KOPT-K1 (cell line): ENCODE data around the gene VAC14.

Experiments used
- H3K27ac ChIP-seq: fragments of 200-600 bp; sonication (generic); 2 replicates; pipeline ENCODE4 v1.5.1; 2016; ENCODE audit warnings: antibody characterized with exemption, mild to moderate bottlenecking, low read depth, low read length; ENCODE audit not compliant: poor library complexity, severe bottlenecking
- H3K36me3 ChIP-seq: fragments of 200-600 bp; sonication (generic); 2 replicates; pipeline ENCODE4 v1.5.1; 2017; ENCODE audit warnings: antibody characterized with exemption, mild to moderate bottlenecking, low read length, moderate library complexity; ENCODE audit not compliant: insufficient read depth
- H3K9me3 ChIP-seq: fragments of 200-600 bp; sonication (generic); 2 replicates; pipeline ENCODE4 v1.5.1; 2017; ENCODE audit warnings: antibody characterized with exemption, low read length, mild to moderate bottlenecking; ENCODE audit not compliant: insufficient read depth, poor library complexity, severe bottlenecking

Gene VAC14

DNA sequence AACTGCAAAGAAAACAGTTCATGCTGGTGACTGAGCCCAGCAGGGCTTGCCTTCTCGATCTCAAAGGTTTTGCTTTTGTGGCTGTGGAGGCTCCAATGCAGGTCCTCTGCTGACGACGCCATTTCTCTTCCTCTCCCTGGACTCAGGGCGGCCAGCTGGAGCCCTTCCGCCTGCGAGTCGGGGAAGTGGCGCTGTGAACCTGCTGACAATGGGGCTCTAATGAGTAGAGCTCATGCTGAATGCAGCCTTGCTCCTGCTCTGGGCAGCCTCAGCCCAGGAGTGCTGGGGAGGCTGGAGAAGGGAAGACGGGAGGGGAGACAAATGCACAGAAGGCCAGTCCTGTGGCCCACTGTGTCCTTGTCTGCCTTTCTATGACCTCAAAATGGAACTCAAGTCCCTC, 43.8 kb downstream of the VAC14 start:
- Histone ChIP-seq H3K36me3 (peaks cover 74% of the 10 kb centered on the region), H3K27ac (no peak overlapping the region), H3K9me3 (no peaks in the 10 kb centered on the region)

DNA sequence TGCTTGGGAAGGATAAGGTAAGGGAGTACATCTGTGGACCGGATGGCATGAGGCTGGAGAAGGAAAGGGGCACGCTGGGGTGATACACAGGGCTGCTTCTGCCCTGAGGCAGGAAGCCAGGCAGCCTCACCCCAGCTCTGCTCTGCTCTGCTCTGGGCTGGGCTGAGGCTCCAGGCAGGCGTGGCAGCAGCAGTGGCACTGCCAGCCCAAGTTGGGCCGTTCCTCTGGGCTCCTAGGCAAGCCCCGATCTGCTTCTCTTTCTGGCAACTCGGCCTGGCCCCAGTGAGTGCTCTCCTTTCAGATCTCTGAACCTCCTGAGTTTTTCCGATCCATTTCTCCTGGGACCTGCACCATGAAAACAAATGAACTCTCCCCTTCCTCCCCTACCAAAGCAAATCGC, 44.9 kb downstream of the VAC14 start:
- no peak overlapping the region for H3K27ac ChIP-seq
- H3K36me3 ChIP-seq, result peaks cover 63% of the 10 kb centered on the region
- no peaks in the 10 kb centered on the region for H3K9me3 ChIP-seq

DNA sequence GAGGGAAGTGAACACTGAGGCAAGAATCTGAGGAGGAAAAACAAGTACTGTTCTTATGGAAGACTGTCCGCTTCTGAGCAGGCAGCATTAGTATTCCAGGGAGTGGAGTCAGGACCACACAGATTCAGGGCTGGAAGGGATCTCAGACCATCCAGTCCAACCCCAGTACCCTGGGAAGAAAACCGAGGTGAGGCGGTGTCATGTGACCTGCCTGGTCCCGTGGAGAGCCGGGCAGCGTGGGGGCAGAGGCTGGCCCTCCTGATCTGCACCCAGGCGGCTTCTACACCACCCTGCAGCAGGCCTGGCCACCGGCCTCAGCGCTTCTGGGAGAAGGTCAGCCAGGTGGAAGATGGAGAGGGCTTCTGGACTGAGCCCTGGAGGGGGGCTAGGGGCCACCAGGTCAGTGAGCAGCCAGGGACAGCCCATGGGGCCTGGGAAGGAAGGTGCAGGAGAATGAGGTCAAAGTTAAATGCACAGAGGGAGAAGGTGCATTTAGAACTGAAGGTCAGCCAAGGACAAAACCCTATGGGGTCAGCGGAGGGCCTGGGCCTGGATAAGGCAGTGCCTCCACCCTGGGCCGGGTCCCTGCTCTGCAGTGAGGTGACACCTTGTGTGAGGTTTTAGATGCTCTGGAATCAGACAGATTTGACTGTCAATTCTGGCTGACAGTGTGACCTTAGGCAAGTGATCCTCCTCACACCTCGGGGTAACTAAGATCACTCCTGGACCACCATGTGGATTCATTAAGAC, 45.9 kb downstream of the VAC14 start:
- Histone ChIP-seq H3K36me3 (peaks cover 54% of the 10 kb centered on the region), H3K27ac (no peak overlapping the region), H3K9me3 (no peaks in the 10 kb centered on the region)

DNA sequence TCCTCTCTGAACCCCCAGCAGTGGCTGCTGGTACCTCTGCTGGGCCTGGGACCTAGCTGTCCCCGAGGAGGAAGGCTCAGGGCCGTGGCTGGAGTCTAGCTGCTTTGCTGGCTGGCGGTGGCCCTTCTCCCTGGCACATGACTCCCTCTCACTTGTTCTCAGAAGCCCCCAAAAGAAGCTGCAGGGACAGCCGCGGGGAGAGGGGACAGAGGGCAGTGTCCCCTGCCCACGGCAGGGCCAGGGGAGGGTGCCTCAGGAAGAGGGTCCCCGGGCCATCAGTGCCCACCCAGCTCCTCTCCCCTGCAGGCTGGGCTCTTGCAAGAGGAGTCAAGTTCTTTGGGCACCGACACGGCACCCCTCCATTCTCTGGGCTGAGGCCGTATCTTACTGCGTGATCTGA, 46.6 kb downstream of the VAC14 start:
- Histone ChIP-seq H3K27ac (no peak overlapping the region), H3K36me3 (peaks cover 54% of the 10 kb centered on the region), H3K9me3 (no peaks in the 10 kb centered on the region)

DNA sequence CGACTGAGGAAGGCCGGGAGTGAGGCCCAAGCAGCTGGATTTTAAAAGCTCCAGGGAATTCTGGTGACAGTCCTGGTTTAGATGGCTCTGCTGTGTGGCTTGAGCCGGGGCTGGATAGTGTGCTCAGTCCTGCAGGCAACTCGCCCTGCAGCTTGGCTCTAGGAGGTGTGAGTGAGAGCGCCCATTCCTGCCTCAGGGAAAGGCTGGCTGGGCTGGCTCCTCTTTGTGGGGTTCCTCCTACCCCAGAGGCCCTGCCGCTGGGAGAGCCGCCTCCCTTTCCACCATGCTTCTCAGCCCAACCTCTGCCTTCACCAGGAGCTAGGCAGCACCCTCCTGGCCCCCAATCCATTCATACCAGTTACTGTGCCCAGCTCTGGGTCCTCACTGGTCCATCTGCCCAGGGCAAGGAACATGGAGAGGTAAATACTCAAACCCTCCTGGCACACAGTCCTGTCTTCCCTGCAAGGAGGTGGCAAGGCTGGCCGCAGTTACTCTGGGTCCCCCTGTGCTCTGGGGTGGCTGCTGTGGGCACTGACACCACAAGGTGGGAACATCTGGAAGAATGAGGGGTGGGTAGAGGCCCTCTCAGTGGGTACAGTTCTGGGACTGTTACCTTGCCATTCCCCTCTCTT, 47.1 kb downstream of the VAC14 start:
- Histone ChIP-seq H3K9me3 (no peaks in the 10 kb centered on the region), H3K36me3 (peaks cover 48% of the 10 kb centered on the region), H3K27ac (no peak overlapping the region)

DNA sequence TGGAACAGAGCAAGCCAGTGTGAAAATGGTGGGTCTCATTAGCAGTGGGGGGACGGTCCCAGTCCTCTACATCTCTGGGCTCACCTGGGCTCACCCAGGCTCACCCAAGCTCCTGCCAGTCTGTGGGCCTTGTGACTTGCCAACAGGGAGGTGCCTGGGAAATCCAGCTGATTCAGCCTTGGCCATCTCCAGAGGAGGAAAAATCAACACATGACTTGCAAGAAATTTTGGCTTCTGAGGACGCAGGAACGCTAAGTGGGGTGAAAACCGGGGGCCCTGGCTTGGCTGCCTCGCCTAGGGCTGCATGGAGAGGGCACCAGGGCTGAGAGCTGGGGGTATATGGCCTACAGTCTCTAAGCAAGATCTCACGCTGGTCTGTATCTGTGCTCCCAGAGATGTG, 47.7 kb downstream of the VAC14 start:
- Histone ChIP-seq H3K9me3 (no peaks in the 10 kb centered on the region), H3K27ac (no peak overlapping the region), H3K36me3 (peaks cover 45% of the 10 kb centered on the region)

DNA sequence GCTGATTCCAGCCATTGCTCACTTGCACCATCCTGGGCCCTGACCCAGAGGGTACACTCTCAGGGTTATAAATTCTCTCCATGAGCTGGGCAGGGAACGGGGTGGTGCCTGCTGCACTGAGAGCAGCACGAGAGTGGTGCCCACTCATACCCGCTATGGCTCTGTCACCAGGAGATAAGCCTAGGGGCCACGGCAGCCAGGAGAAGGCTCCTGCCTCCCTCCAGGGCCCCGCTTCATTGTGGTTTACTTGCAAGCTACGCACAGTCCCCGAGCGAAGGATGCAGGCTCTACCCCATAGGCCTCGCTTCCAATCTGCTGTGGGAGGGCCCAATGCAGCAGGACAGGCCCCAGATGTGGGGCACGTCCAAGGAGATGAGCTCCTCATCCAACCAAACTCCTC, 48.5 kb downstream of the VAC14 start:
- H3K27ac ChIP-seq, result peak overlapping the region; percentile 5
- H3K9me3 ChIP-seq, result no peaks in the 10 kb centered on the region
- H3K36me3 ChIP-seq, result peaks cover 40% of the 10 kb centered on the region; the same call in 1 of the 2 replicates

DNA sequence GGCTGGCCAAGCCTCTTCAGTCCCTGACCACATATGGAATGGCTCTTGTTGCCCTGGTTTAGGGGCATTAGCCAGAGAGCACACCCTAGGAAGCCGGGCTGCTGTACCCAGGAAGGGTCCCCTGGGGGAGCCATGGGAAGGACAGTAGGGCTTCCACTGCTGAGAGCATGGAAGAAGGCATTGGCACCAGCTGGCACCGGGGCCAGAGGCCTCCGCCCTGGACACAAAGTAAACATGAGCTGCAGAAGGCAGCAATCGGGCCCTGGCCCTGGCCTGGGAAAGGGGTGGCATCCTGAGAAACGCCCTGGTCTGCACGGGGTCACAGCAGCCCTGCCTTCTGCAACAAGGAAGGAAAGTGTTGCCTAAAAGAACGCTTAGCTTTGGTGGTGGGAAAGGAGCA, 49.4 kb downstream of the VAC14 start:
- Histone ChIP-seq H3K9me3 (no peaks in the 10 kb centered on the region), H3K36me3 (peaks cover 32% of the 10 kb centered on the region; the same call in 1 of the 2 replicates), H3K27ac (peak overlapping the region; percentile 58)

DNA sequence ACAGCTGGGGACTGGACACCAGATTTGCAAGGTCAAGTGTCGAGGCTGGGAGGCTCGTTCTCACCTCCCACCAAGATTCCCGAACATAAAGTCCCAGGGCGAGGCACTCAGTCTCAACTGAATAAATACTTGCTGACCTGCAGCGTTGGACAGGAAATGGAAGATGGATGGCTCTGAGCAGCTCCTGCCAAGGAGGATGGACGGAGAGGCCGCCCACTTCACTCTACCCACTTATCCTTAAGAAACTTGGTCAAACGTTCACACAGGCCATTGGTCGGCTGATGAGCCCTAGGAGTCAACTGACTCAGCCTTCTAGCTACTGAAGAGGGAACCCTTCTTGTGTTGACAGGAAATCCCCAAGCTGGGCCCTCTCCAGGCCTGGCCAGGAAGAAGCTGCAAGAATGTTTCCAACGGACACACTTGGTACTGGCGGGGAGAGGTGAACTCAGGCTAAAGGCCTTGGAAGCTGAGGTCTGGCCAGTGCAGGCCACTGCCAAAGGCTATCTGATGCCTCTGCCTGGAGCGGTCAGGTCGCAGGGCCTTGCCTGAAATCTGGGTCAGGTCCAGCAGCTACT, 50.0 kb downstream of the VAC14 start:
- peaks cover 26% of the 10 kb centered on the region; the same call in 1 of the 2 replicates for H3K36me3 ChIP-seq
- H3K27ac ChIP-seq, result peak overlapping the region; percentile 58
- H3K9me3 ChIP-seq, result no peaks in the 10 kb centered on the region

DNA sequence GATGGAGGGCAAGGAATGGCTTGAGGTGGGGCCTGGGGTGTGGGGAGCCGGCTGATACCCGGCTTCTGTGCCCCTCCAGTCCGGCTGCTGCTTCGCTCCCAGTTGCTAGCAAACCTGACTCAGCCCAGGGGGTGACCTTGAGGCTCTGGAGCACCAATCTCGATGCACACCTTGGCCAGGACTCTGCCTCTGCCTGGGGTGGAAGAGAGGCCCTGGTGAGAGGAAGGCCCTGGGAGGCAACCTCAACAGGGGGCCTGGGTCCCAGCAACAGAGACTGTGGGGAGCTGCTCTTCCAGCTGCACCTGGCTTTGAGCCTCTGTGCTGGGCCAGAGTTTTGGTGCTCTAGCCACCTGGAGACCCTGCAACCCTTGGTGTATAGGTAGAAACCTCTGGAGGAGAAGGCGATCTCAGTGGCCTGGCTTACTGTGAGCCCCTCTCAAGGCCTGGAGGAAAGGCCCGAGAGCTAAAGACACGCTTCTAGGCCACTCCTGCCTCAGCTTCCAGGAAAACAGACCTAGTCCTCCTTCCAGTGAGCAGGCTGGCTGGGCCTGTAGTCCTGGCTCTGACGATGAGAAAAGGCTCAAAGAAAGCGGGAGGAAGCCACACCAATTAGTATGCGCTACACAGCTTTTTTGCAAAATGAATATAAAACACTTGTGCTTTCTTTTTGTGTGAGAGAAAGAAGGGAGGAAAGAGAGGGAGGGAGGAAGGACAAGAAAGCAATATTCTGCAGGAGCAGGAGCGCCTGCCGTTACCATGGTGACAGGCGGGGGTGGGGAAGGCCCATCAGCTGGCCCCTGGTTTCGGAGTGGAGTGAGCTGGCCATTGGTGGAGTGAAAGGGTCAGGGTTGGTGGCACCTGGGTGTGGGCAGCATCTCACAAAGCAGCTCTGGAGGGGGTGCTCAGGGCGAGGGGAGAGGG, 51.0 kb downstream of the VAC14 start:
- Histone ChIP-seq H3K36me3 (peaks cover 15% of the 10 kb centered on the region; the same call in 1 of the 2 replicates), H3K27ac (peak overlapping the region; percentile 58), H3K9me3 (no peaks in the 10 kb centered on the region)

DNA sequence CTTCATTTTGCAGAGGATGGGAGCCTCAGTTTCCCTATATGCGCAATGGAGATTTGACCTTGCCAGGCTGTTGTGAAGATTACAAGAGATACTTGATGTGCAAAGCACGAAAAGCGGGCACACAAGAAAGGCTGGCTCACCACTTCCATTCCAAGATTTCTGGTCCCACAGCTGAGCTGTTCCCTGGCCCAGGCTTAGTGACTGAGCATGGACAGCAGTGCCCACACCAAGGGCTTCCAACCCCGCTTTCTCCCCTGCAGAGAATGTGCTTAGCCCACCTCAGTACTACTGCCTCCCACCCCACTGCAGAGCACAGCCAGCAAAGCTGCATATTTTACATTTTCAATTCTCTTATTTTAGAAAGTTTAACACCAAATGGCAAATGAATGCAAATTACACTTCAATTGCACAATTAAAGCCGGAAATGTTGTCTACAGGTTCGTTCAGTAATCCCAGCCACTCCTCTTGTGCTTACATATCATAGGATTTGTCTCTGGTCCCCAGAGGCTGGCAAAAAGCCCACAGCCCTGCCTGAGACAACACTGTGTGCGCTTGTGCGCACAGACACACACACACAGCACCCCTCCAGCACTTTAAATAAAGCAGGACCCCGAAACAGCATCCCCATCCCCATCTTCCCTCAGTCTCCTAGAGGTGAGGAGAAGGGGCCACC, 51.8 kb downstream of the VAC14 start:
- H3K27ac ChIP-seq, result peak overlapping the region; percentile 58
- peaks cover 14% of the 10 kb centered on the region for H3K36me3 ChIP-seq

DNA sequence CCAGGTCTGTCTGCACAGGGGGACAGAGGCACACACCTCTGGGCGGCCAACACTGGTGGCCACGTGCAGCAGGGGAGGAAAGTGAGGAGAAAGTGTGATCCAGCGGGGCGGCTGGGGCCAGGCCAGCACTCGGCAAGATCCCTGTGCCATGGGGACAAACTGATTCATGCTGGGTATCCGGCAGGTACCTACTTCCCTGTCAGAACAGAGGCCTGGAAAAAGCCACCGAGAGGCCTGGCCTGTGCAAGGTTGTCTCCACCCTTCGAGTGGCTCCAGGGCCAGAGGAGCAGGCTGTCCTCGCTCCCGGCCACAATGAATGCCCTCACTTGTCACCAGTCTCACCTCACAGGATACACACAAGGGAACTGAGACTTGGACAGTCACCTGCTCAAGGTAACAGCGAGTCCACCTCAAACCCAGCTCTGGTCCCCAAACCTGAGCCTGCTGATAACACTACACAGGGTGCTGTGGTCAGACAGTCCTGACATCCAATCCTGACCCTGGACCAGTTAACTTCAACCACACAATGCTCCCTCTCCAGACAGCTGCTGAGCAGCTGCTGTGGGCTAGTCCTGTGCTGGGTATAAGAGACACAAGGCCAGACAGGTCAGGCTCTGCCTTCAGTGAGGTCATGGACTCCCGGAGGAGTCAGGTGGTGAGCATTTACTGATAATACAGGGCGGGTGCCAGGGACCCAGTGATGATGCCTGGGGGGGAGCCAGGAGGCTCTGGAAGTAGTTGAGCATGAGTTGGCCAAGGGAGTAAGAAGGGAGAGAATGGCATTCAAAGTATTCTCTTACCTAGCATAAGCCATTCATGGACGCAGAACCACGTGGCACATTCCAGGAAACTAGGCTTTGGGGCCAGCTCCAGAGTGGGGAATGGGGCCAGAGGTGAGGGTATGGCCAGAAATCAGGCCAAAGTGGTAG, 53.0 kb downstream of the VAC14 start:
- Histone ChIP-seq H3K36me3 (peaks cover 22% of the 10 kb centered on the region), H3K27ac (peak overlapping the region; percentile 70), H3K9me3 (peaks cover 11% of the 10 kb centered on the region)

More for the DNA sequence above, 51.8 kb downstream of the VAC14 start:
- no peaks in the 10 kb centered on the region for H3K9me3 ChIP-seq

DNA sequence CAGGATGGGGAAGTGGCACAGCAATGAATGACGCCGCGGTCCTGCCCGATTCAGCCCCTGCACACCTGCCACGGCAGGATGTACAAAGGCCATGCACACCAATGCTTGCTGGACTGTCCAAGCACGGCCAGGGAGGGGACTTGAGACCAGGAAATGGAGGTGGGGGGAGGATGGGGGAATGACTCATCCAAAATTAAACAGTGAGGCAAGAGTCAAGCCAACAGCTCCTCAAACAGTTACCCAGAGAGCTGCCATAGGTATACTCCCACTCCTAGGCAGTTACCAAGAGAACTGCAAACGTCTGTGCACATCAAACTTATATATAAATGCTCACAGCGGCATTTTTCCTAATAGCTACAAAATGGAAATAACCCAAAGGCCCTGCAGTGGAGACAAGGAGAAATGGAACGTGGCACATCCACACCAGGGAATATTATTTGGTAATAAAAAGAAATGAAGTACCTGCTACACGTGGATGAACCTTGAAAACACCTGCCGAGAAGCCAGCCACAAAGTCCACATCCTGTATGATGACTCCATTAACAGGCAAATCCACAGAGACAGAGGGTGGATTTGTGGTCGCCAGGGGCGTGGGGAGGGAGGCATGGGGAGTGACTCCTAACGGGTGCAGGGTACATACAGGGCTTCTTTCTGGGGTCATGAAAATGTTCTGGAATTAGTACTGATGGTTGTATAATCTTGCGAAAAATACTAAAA, 54.1 kb downstream of the VAC14 start:
- peaks cover 12% of the 10 kb centered on the region for H3K9me3 ChIP-seq
- H3K36me3 ChIP-seq, result peaks cover 30% of the 10 kb centered on the region
- peak overlapping the region; percentile 70 for H3K27ac ChIP-seq
